OCI-LY3 (cell line): ENCODE data around the gene CAB39.

Source experiments
- EZH2phosphoT487 ChIP-seq: fragments of 200-600 bp; shearing (Covaris generic); IDR thresholded peaks from 2 replicates; pipeline ENCODE4 v1.6.1; 2018; ENCODE audit warnings: antibody characterized with exemption, mixed run types, low read depth
- TF ChIP-seq, protein P1 (sequence below): fragments of 200-600, 300-600 bp; sonication (generic); IDR thresholded peaks from 2 replicates; pipeline ENCODE4 v1.5.1; 2014; ENCODE audit warnings: antibody characterized with exemption, low read length, low read depth

- TF ChIP-seq, protein P1, sequence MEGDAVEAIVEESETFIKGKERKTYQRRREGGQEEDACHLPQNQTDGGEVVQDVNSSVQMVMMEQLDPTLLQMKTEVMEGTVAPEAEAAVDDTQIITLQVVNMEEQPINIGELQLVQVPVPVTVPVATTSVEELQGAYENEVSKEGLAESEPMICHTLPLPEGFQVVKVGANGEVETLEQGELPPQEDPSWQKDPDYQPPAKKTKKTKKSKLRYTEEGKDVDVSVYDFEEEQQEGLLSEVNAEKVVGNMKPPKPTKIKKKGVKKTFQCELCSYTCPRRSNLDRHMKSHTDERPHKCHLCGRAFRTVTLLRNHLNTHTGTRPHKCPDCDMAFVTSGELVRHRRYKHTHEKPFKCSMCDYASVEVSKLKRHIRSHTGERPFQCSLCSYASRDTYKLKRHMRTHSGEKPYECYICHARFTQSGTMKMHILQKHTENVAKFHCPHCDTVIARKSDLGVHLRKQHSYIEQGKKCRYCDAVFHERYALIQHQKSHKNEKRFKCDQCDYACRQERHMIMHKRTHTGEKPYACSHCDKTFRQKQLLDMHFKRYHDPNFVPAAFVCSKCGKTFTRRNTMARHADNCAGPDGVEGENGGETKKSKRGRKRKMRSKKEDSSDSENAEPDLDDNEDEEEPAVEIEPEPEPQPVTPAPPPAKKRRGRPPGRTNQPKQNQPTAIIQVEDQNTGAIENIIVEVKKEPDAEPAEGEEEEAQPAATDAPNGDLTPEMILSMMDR = no peak
- no peak for TF ChIP-seq EZH2phosphoT487
These were observed 22.2 kb upstream of the CAB39 start for GRCh38 chr2:230690439-230690838.
